K562 (cell line): ENCODE data around the gene GPT2. TPM values are rescaled to one million over a fixed set of nuclear protein-coding genes. Genes with fewer than 3 reads are reported as not detected.

Experiments
- CBFB ChIP-seq: sonication (generic); formaldehyde crosslinking; IDR thresholded peaks from 2 replicates; pipeline ENCODE4 v1.4.0; 2020; ENCODE audit warnings: mild to moderate bottlenecking, missing genetic modification reagents
- FOXP1 ChIP-seq: sonication (generic); formaldehyde crosslinking; IDR thresholded peaks from 2 replicates; pipeline ENCODE4 v1.8.0; 2022; ENCODE audit warnings: mild to moderate bottlenecking, missing genetic modification reagents
- GTF2A2 ChIP-seq: IDR thresholded peaks from 2 replicates; pipeline ENCODE4 v1.6.1; 2016; ENCODE audit warnings: mild to moderate bottlenecking, missing genetic modification characterization, missing compliant biosample characterization
- GTF2E2 ChIP-seq: fragments of 200-800 bp; sonication (Bioruptor generic); IDR thresholded peaks from 2 replicates; pipeline ENCODE4 v1.6.1; 2016; ENCODE audit warnings: missing genetic modification characterization, missing compliant biosample characterization
- HDAC8 ChIP-seq: fragments of 450-650 bp; IDR thresholded peaks from 2 replicates; pipeline ENCODE4 v1.6.1; 2016; ENCODE audit warnings: mild to moderate bottlenecking, missing genetic modification characterization, moderate library complexity, missing compliant biosample characterization
- HIVEP1 ChIP-seq: fragments of 250-450 bp; sonication (Bioruptor Pico); IDR thresholded peaks from 2 replicates; pipeline ENCODE4 v1.4.0; 2020; ENCODE audit warnings: mild to moderate bottlenecking
- HNRNPH1 ChIP-seq: fragments of 200-400 bp; formaldehyde crosslinking; optimal IDR thresholded peaks from 2 replicates; pipeline ENCODE3; 2017; ENCODE audit warnings: low read depth, mild to moderate bottlenecking, low read length, moderate library complexity
- KAT8 ChIP-seq: fragments of 450-650 bp; IDR thresholded peaks from 2 replicates; pipeline ENCODE4 v1.6.1; 2016; ENCODE audit warnings: low read depth, mild to moderate bottlenecking
- MYNN ChIP-seq, 2 experiments: sonication (generic); formaldehyde crosslinking in 1 of 2; IDR thresholded peaks; 2 replicates each; pipeline versions ENCODE4 v1.5.0 to v1.6.1; 2016 to 2020; ENCODE audit warnings: antibody characterized with exemption in 1 of 2, missing genetic modification reagents in 1 of 2
- NRF1 ChIP-seq, 2 experiments: fragments of 450-650 bp; IDR thresholded peaks in 1 of 2; conservative IDR thresholded peaks in 1 of 2; 2 replicates each; pipeline ENCODE4 v1.6.1; 2014; ENCODE audit warnings: mild to moderate bottlenecking in 2 of 2
- POLR2H ChIP-seq: IDR thresholded peaks from 2 replicates; pipeline ENCODE4 v1.6.1; 2016; ENCODE audit warnings: missing genetic modification characterization, low read depth, mild to moderate bottlenecking, control low read depth, missing compliant biosample characterization, moderate library complexity
- SIN3B ChIP-seq: fragments of 450-650 bp; IDR thresholded peaks from 2 replicates; pipeline ENCODE4 v1.6.1; 2017; ENCODE audit warnings: low read depth, mild to moderate bottlenecking, moderate library complexity
- THRAP3 ChIP-seq: fragments of 450-650 bp; IDR thresholded peaks from 2 replicates; pipeline ENCODE4 v1.6.1; 2016; ENCODE audit warnings: mild to moderate bottlenecking, inconsistent platforms, borderline replicate concordance
- YY1 ChIP-seq, 3 experiments: IDR thresholded peaks; 2 replicates each; pipeline ENCODE4 v1.6.1; 2011; ENCODE audit warnings: low read length in 2 of 3, mild to moderate bottlenecking in 2 of 3, moderate library complexity in 2 of 3, borderline replicate concordance in 1 of 3, control low read depth in 1 of 3, low read depth in 1 of 3; ENCODE audit not compliant: insufficient read depth in 3 of 3, insufficient replicate concordance in 2 of 3, control insufficient read depth in 1 of 3, insufficient read length in 1 of 3; ENCODE audit errors: extremely low read depth in 1 of 3
- ZNF212 ChIP-seq: fragments of 450-650 bp; formaldehyde crosslinking; IDR thresholded peaks from 2 replicates; pipeline ENCODE4 v1.4.0; 2020; ENCODE audit warnings: mild to moderate bottlenecking
- polyA plus RNA-seq, 8 experiments: library from polyadenylated mRNA; depleted of rRNA in 4 of 8; stranded (reverse) in 5 of 8; unstranded in 3 of 8; fragments of >200 nt; fragmentation: Nextera tagmentation in 2 of 8; fragmentation: Illumina TruSeq in 1 of 8; extraction: Ambion mirVana in 2 of 8; extraction: Trizol in 1 of 8; gene quantifications; 2 replicates each; pipeline versions ENCODE4 v1.2.1 to v1.2.3, GENCODE V29; 2011 to 2014; ENCODE audit warnings: inconsistent platforms in 1 of 8, missing spikeins in 1 of 8
- total RNA-seq, 7 experiments: library from RNA; depleted of rRNA in 6 of 7; stranded (reverse); fragments of >200 nt in 6 of 7; fragmentation: Illumina TruSeq in 2 of 7; extraction: Trizol in 2 of 7; gene quantifications; 2 replicates each; pipeline versions ENCODE4 v1.2.1 to v1.2.3, GENCODE V29; 2011 to 2021; ENCODE audit warnings: low replicate concordance in 1 of 7
- TF ChIP-seq, protein P1 (sequence below): fragments of 200-800 bp; sonication (Bioruptor generic); IDR thresholded peaks from 2 replicates; pipeline ENCODE4 v1.6.1; 2016; ENCODE audit warnings: missing genetic modification characterization, missing compliant biosample characterization
- TF ChIP-seq, protein P2 (sequence below): fragments of 200-400 bp; formaldehyde crosslinking; IDR thresholded peaks from 2 replicates; pipeline ENCODE4 v1.6.1; 2017; ENCODE audit warnings: mild to moderate bottlenecking, low read depth, low read length, moderate library complexity

Gene GPT2
- total and polyA plus RNA-seq, 9 of the 15 experiments (the other 6 are each of a cell fraction or from before 2014, with no cell fraction given) = 0.79 to 14.4 (median 5.8) TPM

DNA sequence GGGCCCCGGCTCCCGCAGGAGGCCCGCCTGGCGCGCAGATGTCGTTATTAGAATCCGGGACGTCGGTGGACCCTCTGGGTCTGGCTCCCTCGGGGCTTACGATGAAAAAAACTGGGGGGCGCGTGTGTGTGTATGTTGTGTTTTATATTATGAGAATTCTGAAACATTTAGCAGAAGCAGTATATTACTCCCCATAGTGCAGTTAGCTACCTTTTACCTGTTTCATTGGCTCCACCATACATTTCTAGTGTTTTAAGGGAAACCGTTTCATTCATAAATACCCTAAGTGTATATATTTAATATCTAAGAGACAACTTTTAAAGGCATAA, 89.8 kb downstream of the GPT2 start (continued):
- 0 out of 2 replicates have a peak, but pooled peaks have one; percentile 26 for TF ChIP-seq KAT8
- TF ChIP-seq, protein P1, sequence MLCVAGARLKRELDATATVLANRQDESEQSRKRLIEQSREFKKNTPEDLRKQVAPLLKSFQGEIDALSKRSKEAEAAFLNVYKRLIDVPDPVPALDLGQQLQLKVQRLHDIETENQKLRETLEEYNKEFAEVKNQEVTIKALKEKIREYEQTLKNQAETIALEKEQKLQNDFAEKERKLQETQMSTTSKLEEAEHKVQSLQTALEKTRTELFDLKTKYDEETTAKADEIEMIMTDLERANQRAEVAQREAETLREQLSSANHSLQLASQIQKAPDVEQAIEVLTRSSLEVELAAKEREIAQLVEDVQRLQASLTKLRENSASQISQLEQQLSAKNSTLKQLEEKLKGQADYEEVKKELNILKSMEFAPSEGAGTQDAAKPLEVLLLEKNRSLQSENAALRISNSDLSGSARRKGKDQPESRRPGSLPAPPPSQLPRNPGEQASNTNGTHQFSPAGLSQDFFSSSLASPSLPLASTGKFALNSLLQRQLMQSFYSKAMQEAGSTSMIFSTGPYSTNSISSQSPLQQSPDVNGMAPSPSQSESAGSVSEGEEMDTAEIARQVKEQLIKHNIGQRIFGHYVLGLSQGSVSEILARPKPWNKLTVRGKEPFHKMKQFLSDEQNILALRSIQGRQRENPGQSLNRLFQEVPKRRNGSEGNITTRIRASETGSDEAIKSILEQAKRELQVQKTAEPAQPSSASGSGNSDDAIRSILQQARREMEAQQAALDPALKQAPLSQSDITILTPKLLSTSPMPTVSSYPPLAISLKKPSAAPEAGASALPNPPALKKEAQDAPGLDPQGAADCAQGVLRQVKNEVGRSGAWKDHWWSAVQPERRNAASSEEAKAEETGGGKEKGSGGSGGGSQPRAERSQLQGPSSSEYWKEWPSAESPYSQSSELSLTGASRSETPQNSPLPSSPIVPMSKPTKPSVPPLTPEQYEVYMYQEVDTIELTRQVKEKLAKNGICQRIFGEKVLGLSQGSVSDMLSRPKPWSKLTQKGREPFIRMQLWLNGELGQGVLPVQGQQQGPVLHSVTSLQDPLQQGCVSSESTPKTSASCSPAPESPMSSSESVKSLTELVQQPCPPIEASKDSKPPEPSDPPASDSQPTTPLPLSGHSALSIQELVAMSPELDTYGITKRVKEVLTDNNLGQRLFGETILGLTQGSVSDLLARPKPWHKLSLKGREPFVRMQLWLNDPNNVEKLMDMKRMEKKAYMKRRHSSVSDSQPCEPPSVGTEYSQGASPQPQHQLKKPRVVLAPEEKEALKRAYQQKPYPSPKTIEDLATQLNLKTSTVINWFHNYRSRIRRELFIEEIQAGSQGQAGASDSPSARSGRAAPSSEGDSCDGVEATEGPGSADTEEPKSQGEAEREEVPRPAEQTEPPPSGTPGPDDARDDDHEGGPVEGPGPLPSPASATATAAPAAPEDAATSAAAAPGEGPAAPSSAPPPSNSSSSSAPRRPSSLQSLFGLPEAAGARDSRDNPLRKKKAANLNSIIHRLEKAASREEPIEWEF (CRISPR knock-in tag) = 0 out of 2 replicates have a peak, but pooled peaks have one; percentile 74
- TF ChIP-seq ZNF212 (CRISPR knock-in tag) = 0 out of 2 replicates have a peak, but pooled peaks have one; percentile 24
- TF ChIP-seq, protein P2, sequence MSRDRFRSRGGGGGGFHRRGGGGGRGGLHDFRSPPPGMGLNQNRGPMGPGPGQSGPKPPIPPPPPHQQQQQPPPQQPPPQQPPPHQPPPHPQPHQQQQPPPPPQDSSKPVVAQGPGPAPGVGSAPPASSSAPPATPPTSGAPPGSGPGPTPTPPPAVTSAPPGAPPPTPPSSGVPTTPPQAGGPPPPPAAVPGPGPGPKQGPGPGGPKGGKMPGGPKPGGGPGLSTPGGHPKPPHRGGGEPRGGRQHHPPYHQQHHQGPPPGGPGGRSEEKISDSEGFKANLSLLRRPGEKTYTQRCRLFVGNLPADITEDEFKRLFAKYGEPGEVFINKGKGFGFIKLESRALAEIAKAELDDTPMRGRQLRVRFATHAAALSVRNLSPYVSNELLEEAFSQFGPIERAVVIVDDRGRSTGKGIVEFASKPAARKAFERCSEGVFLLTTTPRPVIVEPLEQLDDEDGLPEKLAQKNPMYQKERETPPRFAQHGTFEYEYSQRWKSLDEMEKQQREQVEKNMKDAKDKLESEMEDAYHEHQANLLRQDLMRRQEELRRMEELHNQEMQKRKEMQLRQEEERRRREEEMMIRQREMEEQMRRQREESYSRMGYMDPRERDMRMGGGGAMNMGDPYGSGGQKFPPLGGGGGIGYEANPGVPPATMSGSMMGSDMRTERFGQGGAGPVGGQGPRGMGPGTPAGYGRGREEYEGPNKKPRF = no peak
- no peak for TF ChIP-seq FOXP1 (CRISPR knock-in tag)
- TF ChIP-seq HNRNPH1 = no peak
- no peak for TF ChIP-seq THRAP3
- TF ChIP-seq CBFB (CRISPR knock-in tag) = no peak
- peak; percentile 2 for TF ChIP-seq GTF2E2
- TF ChIP-seq NRF1 (conservative IDR thresholded peaks at IDR 0.05 in 1 of 2, IDR thresholded peaks at IDR 0.05 in 1 of 2) = peak in 1 of 2 experiments; percentile 52; a peak in 1 of 4 replicates
- TF ChIP-seq POLR2H = 0 out of 2 replicates have a peak, but pooled peaks have one; percentile 12
- TF ChIP-seq GTF2A2 = no peak
- 0 out of 2 replicates have a peak, but pooled peaks have one; percentile 72 for TF ChIP-seq HDAC8 (tag)
- peak in 1 of 3 experiments; percentile 83 for TF ChIP-seq YY1 (IDR thresholded peaks at IDR 0.05; ENCODE audit: borderline replicate concordance in 1 of 3, control insufficient read depth in 1 of 3, extremely low read depth in 1 of 3, insufficient read depth in 3 of 3, insufficient read length in 1 of 3, insufficient replicate concordance in 2 of 3, low read depth in 1 of 3, low read length in 2 of 3)
- TF ChIP-seq SIN3B = no peak
- 0 out of 2 replicates have a peak, but pooled peaks have one; percentile 16 for TF ChIP-seq HIVEP1
- no peak for TF ChIP-seq MYNN (IDR thresholded peaks at IDR 0.05)
- TF ChIP-seq MYNN (CRISPR knock-in tag; IDR thresholded peaks at IDR 0.05) = no peak
